GM12875 (cell line): Measurements from ENCODE around the gene C6orf132.

Source experiments
- H3K4me3 ChIP-seq: one replicate; pipeline ENCODE4 v1.5.1; 2011; ENCODE audit warnings: low read depth, low read length, control low read depth
- CTCF ChIP-seq: IDR thresholded peaks from 2 replicates; pipeline ENCODE4 v1.5.1; 2011; ENCODE audit warnings: low read depth, mild to moderate bottlenecking, control low read depth, inconsistent platforms, low read length, moderate library complexity, borderline replicate concordance; ENCODE audit not compliant: insufficient read depth

Gene C6orf132

GRCh38 chr6:42138630-42139619, 3.5 kb downstream of the C6orf132 start:
- H3K4me3 ChIP-seq = no peak overlapping the region
- no peak for TF ChIP-seq CTCF

GRCh38 chr6:42138190-42138589, 4.2 kb downstream of the C6orf132 start:
- TF ChIP-seq CTCF = no peak
- H3K4me3 ChIP-seq = no peak overlapping the region

- H3K4me3 ChIP-seq = no peak overlapping the region
- TF ChIP-seq CTCF = no peak
Observed at GRCh38 chr6:42137194-42137753, 5.1 kb downstream of the C6orf132 start.

GRCh38 chr6:42136508-42137193, 5.8 kb downstream of the C6orf132 start:
- peak; percentile 41; the same call in 1 of the 2 replicates for TF ChIP-seq CTCF
- no peak overlapping the region for H3K4me3 ChIP-seq

- no peak overlapping the region for H3K4me3 ChIP-seq
- no peak for TF ChIP-seq CTCF
Observed at GRCh38 chr6:42135722-42136121, 6.7 kb downstream of the C6orf132 start.

- H3K4me3 ChIP-seq = no peak overlapping the region
- TF ChIP-seq CTCF = no peak
Observed at GRCh38 chr6:42135161-42135560, 7.3 kb downstream of the C6orf132 start.
